Natural killer cell (primary cell): Measurements from ENCODE around the gene PWWP2B. TPM values are rescaled to one million over a fixed set of nuclear protein-coding genes. Genes with fewer than 3 reads are reported as not detected.

ENCODE experiments used
- ATAC-seq, 3 donors: fragments of 150-1000 bp in 2 of 3; fragments of 200-7000 bp in 1 of 3; cut with Tn5 transposase; 1 replicate in 1 of 3; 2 replicates in 2 of 3; pipeline ENCODE4 v1.10.0; 2021; ENCODE audit warnings: mild to moderate bottlenecking in 2 of 3, moderate library complexity in 2 of 3
- DNase-seq, 2 donors: peaks; one replicate each; pipeline versions ENCODE4 v3.0.0 to v3.0.0-alpha.2; 2013 to 2021; ENCODE audit warnings: mixed read lengths in 1 of 2
- H3K27ac ChIP-seq: one replicate; pipeline ENCODE4 v1.5.1; 2013; ENCODE audit warnings: mild to moderate bottlenecking, low read length
- H3K27me3 ChIP-seq: one replicate; pipeline ENCODE4 v1.6.1; 2013; ENCODE audit warnings: low read length; ENCODE audit not compliant: control insufficient read depth, insufficient read depth
- H3K36me3 ChIP-seq: one replicate; pipeline ENCODE4 v1.6.1; 2013; ENCODE audit warnings: low read length; ENCODE audit not compliant: control insufficient read depth, insufficient read depth
- H3K4me1 ChIP-seq: one replicate; pipeline ENCODE4 v1.6.1; 2013; ENCODE audit warnings: low read length; ENCODE audit not compliant: control insufficient read depth, insufficient read depth
- H3K4me3 ChIP-seq: one replicate; pipeline ENCODE4 v1.5.1; 2013; ENCODE audit warnings: low read length
- H3K9me3 ChIP-seq: one replicate; pipeline ENCODE4 v1.6.1; 2013; ENCODE audit warnings: low read length; ENCODE audit not compliant: control insufficient read depth, insufficient read depth
- H3K27ac Mint-ChIP-seq, 2 donors: one replicate each; pipeline ENCODE4 v1.8.0; 2022; ENCODE audit warnings: mild to moderate bottlenecking in 2 of 2, mixed read lengths in 2 of 2, moderate library complexity in 1 of 2
- H3K27me3 Mint-ChIP-seq, 2 donors: one replicate each; pipeline ENCODE4 v1.8.0; 2022; ENCODE audit warnings: low read depth in 2 of 2, mixed read lengths in 2 of 2
- H3K36me3 Mint-ChIP-seq: one replicate; pipeline ENCODE4 v1.8.0; 2022; ENCODE audit warnings: mixed read lengths
- H3K4me1 Mint-ChIP-seq, 2 donors: one replicate each; pipeline ENCODE4 v1.8.0; 2022; ENCODE audit warnings: mixed read lengths in 2 of 2
- H3K4me3 Mint-ChIP-seq: one replicate; pipeline ENCODE4 v1.8.0; 2022; ENCODE audit warnings: mild to moderate bottlenecking, moderate library complexity, mixed read lengths
- H3K9me3 Mint-ChIP-seq, 2 donors: one replicate each; pipeline ENCODE4 v1.8.0; 2022; ENCODE audit warnings: mixed read lengths in 2 of 2
- CTCF ChIP-seq: fragments of 200-600 bp; IDR thresholded peaks from one replicate; pipeline ENCODE4 v1.8.0; 2022; ENCODE audit warnings: antibody characterized with exemption
- WGBS: methylation state at CpG from one replicate; pipeline ENCODE4 v1.1.7; 2013; ENCODE audit warnings: missing lambda C conversion rate; ENCODE audit not compliant: insufficient coverage; 5-methylcytosine and 5-hydroxymethylcytosine counted together
- intact Hi-C: fragments of 100-400 bp; cut with micrococcal nuclease; formaldehyde crosslinking; loops from one replicate; pipeline ENCODE4 v1.14.2; 2022
- total RNA-seq, 4 donors: library from RNA; stranded (reverse); fragments of 120-200 nt in 1 of 4; gene quantifications; one replicate each; pipeline versions ENCODE4 v1.2.3 to v1.2.4, GENCODE V29; 2013 to 2022

Gene PWWP2B
- total RNA-seq, 3 donors from 2014 or later (not counting 1 experiment from before 2014, with no cell fraction given), result 23.7 to 29.5 (median 24.4) TPM

- no peak for DNase-seq
- Histone ChIP-seq H3K36me3 (peaks cover 4% of the 10 kb centered on the region), H3K27me3 (no peaks in the 10 kb centered on the region), H3K4me3 (no peak overlapping the region), H3K4me1 (peaks cover 48% of the 10 kb centered on the region), H3K9me3 (no peaks in the 10 kb centered on the region), H3K27ac (no peak overlapping the region)
- ATAC-seq, result no peak
- H3K36me3 Mint-ChIP-seq, result no peaks in the 10 kb centered on the region
- no peak for TF ChIP-seq CTCF
- H3K9me3 Mint-ChIP-seq, result no peaks in the 10 kb centered on the region
- WGBS, result 85% methylated on average over 31 of the region's 32 CpGs
- intact Hi-C loops, result no loop called here
- no peaks in the 10 kb centered on the region for H3K27me3 Mint-ChIP-seq
- H3K4me1 Mint-ChIP-seq, result peaks cover 18 to 43% of the 10 kb centered on the region in 2 donors
- H3K4me3 Mint-ChIP-seq, result no peak overlapping the region
- H3K27ac Mint-ChIP-seq, result peak overlapping the region; percentile 35 to 48
These were observed 16.5 kb downstream of the PWWP2B start for GRCh38 chr10:132413226-132414205.

- H3K27me3 ChIP-seq, result no peaks in the 10 kb centered on the region
- intact Hi-C loops, result no loop called here
- Mint-ChIP-seq H3K27ac (peak overlapping the region; percentile 35 to 48), H3K36me3 (no peaks in the 10 kb centered on the region), H3K4me1 (peaks cover 18 to 46% of the 10 kb centered on the region in 2 donors), H3K4me3 (no peak overlapping the region), H3K9me3 (no peaks in the 10 kb centered on the region), H3K27me3 (no peaks in the 10 kb centered on the region)
- DNase-seq (no peak), ATAC-seq (no peak)
- H3K4me3 ChIP-seq, result no peak overlapping the region
- no peak for TF ChIP-seq CTCF
- H3K36me3 ChIP-seq, result peaks cover 4% of the 10 kb centered on the region
- peaks cover 47% of the 10 kb centered on the region for H3K4me1 ChIP-seq
- H3K9me3 ChIP-seq, result no peaks in the 10 kb centered on the region
- no peak overlapping the region for H3K27ac ChIP-seq
- 96% methylated on average over 21 of the region's 21 CpGs for WGBS
These were observed 17.5 kb downstream of the PWWP2B start for GRCh38 chr10:132414402-132415016.

GRCh38 chr10:132415255-132415654 lies 18.3 kb downstream of the PWWP2B start:
- no peak for DNase-seq
- H3K36me3 Mint-ChIP-seq, result no peaks in the 10 kb centered on the region
- no peaks in the 10 kb centered on the region for H3K9me3 Mint-ChIP-seq
- H3K36me3 ChIP-seq, result peaks cover 4% of the 10 kb centered on the region
- no peaks in the 10 kb centered on the region for H3K27me3 Mint-ChIP-seq
- ATAC-seq, result no peak
- no peak overlapping the region for H3K27ac ChIP-seq
- WGBS, result 94% methylated on average over 5 of the region's 5 CpGs
- peaks cover 49% of the 10 kb centered on the region for H3K4me1 ChIP-seq
- H3K27me3 ChIP-seq, result no peaks in the 10 kb centered on the region
- TF ChIP-seq CTCF, result no peak
- H3K4me1 Mint-ChIP-seq, result peaks cover 21 to 42% of the 10 kb centered on the region in 2 donors
- no peak overlapping the region for H3K4me3 Mint-ChIP-seq
- intact Hi-C loops, result no loop called here
- peak overlapping the region in 1 of 2 donors; percentile 8 for H3K27ac Mint-ChIP-seq
- H3K4me3 ChIP-seq, result no peak overlapping the region
- H3K9me3 ChIP-seq, result no peaks in the 10 kb centered on the region
